Muscle layer of colon (tissue), 2 donors: Measurements from ENCODE around the gene PNCK.
"Not testable (repeated sequence)": the region's sequence is repeated elsewhere in the genome, so short reads cannot be mapped to it uniquely, and the experiment has no call there.

Experiments
- H3K27ac ChIP-seq: one replicate; pipeline ENCODE4 v1.7.0; 2013; ENCODE audit warnings: low read depth, mild to moderate bottlenecking, low read length, moderate library complexity
- H3K27me3 ChIP-seq, 2 donors: one replicate each; pipeline ENCODE4 v1.7.0; 2013; ENCODE audit warnings: low read length in 2 of 2, mild to moderate bottlenecking in 2 of 2; ENCODE audit not compliant: insufficient read depth in 2 of 2, control insufficient read depth in 1 of 2
- H3K36me3 ChIP-seq: one replicate; pipeline ENCODE4 v1.7.0; 2013; ENCODE audit warnings: mild to moderate bottlenecking, low read length; ENCODE audit not compliant: insufficient read depth
- H3K4me1 ChIP-seq: one replicate; pipeline ENCODE4 v1.7.0; 2013; ENCODE audit warnings: mild to moderate bottlenecking, low read length; ENCODE audit not compliant: insufficient read depth
- H3K4me3 ChIP-seq, 2 donors: one replicate each; pipeline ENCODE4 v1.7.0; 2013; ENCODE audit warnings: low read length in 2 of 2, low read depth in 1 of 2, mild to moderate bottlenecking in 1 of 2, moderate library complexity in 1 of 2
- H3K9ac ChIP-seq: one replicate; pipeline ENCODE4 v1.7.0; 2013; ENCODE audit warnings: low read length
- H3K9me3 ChIP-seq: one replicate; pipeline ENCODE4 v1.7.0; 2013; ENCODE audit warnings: mild to moderate bottlenecking, low read length
- donor health status: abdominal sarcoma.
- donor health status: Adenocarcinoma of cecum.

Gene PNCK

DNA sequence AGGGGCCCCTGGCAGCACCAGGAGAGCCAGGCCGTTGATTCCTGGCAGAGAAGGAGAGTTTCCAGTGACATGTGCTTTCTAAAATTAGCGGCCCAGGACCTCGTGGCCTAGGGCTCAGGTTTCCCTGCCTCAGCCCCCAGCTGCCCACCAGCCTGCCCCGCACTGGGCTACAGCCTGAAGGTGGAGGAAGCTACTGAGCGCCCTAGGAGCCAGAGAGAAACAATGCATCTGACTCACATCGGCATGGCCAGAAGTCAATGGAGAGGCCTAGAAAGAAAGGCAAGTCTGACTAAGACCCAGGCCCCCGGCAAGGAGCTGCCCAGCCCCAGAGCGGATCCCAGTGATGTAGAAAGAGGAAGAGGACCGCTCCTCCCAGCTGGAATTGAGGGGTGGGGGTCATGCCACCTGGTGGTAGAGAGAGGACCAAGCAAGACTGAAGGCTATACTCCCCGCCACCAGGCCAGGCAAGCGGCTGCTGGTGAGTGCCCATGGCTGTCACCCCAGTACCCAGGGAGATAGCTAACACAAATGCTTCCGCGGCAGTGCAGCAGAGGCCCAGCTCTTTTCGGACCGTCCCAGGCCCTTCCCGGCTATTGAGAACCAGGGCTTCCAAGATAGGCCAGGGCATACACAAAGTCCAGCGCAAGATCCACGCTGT is 31.9 kb upstream of the PNCK start:
- not testable (repeated sequence) for H3K27ac ChIP-seq, H3K36me3 ChIP-seq

GRCh38 chrX:153704631-153705402 is 31.2 kb upstream of the PNCK start:
- H3K9ac ChIP-seq, H3K27me3 ChIP-seq, H3K4me3 ChIP-seq, H3K36me3 ChIP-seq, H3K9me3 ChIP-seq, H3K27ac ChIP-seq: not testable (repeated sequence)
- H3K4me1 ChIP-seq: peaks cover 18% of the 10 kb centered on the region

More for the DNA sequence above, 31.9 kb upstream of the PNCK start:
- H3K9me3 ChIP-seq, H3K27me3 ChIP-seq, H3K4me3 ChIP-seq, H3K9ac ChIP-seq: not testable (repeated sequence)
- H3K4me1 ChIP-seq: peaks cover 15% of the 10 kb centered on the region

DNA sequence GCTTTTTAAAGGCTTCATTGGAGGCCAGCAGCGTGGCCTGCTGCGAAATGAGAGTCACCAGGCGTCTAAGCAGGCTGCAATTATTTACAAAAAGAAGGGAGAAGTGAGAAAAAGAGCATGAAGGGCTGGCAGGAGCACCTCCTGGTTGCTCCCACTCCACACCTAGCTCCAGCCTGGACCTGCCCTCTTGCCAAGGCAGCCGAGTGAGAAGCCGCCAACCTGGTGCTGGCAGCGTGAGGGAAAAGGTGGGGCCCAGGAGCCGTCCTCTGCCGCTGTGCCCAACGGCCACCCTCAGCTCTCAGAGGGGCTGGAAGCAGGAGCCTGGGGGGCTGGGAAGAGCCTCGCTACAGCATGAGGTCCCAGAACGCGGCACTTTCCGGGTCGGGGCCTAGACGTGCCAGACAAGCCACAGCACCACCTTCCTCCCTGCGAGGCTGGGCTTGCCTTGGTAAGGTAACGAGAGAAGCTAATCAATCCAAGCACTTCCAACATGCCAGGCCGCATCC is 30.5 kb upstream of the PNCK start:
- Histone ChIP-seq H3K9me3 (no peaks in the 10 kb centered on the region), H3K27ac (peak overlapping the region; percentile 44), H3K36me3 (no peaks in the 10 kb centered on the region), H3K4me1 (peaks cover 18% of the 10 kb centered on the region), H3K9ac (no peak overlapping the region), H3K27me3 (no peaks in the 10 kb centered on the region), H3K4me3 (no peak overlapping the region)

GRCh38 chrX:153703036-153703370 is 29.4 kb upstream of the PNCK start:
- Histone ChIP-seq H3K36me3 (no peaks in the 10 kb centered on the region), H3K4me1 (peaks cover 12% of the 10 kb centered on the region), H3K27me3 (no peaks in the 10 kb centered on the region), H3K27ac (peak overlapping the region; percentile 50), H3K4me3 (no peak overlapping the region), H3K9ac (no peak overlapping the region), H3K9me3 (no peaks in the 10 kb centered on the region)

- Histone ChIP-seq H3K4me3 (no peak overlapping the region), H3K9ac (no peak overlapping the region), H3K4me1 (peaks cover 8% of the 10 kb centered on the region), H3K27me3 (no peaks in the 10 kb centered on the region), H3K27ac (peak overlapping the region; percentile 50), H3K36me3 (no peaks in the 10 kb centered on the region), H3K9me3 (no peaks in the 10 kb centered on the region)
These were observed 28.9 kb upstream of the PNCK start for GRCh38 chrX:153702336-153703035.

DNA sequence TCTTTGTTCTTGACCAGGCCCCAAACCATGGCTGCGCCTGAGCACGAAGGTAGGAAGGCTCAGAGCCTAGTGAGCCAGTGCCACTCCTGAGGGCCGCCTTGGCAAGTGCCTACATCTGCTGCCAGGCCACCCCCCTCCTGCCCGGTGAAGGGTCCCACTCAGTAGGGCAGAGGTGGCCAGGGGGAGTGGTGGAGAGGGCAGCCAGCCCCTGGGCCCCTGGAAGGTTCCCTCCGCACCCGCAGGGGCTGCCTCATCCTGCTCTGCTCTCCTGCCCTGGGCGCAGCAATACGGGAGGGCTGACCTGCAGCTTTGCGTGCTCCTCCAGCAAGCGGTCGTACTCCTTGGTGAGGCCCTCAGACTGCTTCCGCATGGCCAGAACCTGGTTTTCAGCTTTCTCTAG is 28.1 kb upstream of the PNCK start:
- Histone ChIP-seq H3K9ac (no peak overlapping the region), H3K36me3 (no peaks in the 10 kb centered on the region), H3K27me3 (no peaks in the 10 kb centered on the region), H3K9me3 (no peaks in the 10 kb centered on the region), H3K27ac (peak overlapping the region; percentile 0), H3K4me1 (peaks cover 8% of the 10 kb centered on the region), H3K4me3 (no peak overlapping the region)

DNA sequence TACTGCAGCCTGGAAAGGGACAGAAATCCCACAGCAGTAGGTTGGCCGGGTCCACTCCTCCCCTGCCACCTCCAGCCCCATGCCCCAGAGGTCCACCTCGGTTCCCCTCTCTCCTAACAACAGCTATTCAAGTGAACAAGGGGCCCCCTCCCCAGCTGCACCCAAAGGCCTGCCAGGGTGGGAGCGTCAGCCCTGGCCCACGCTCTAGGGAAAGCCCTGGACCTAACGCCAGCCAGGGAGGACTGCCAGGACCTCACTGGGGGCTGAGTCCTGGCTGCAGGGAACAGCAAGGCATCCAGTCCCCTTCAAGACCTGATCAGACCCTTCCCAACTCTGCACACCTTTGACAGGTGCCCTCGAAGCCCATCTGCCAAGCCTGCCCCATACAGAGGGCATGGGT is 27.4 kb upstream of the PNCK start:
- Histone ChIP-seq H3K4me1 (peaks cover 8% of the 10 kb centered on the region), H3K9ac (no peak overlapping the region), H3K27ac (peak overlapping the region; percentile 3), H3K36me3 (no peaks in the 10 kb centered on the region), H3K27me3 (no peaks in the 10 kb centered on the region), H3K9me3 (no peaks in the 10 kb centered on the region), H3K4me3 (no peak overlapping the region)

DNA sequence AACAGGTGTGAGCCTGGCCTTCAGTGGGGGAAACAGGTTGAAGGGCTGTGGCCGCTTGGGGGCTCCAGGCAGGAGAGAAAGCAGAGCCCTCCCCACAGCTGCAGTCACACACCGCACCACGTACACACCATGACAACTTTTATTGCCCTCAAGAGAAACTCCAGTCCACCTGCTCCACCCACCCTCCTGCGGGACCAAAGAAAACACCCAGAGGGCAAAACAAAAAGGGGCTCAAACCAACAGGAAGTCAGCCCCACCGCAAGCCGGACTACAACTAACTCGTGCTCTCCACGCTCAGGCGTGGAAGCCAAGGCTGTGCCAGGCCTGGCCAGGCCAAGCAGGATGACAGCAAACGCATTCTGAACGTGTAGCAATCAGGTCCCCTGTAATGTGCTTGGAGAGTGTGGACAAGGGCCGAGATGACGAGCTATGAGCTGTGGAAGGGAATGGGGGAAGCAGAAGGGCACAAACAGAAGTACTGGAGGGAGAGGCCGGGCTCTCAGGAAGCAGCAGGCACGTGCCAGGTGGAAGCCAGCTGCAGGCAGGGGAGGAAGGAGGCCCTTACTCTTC is 26.8 kb upstream of the PNCK start:
- Histone ChIP-seq H3K27ac (peak overlapping the region; percentile 3), H3K4me1 (peaks cover 8% of the 10 kb centered on the region), H3K4me3 (no peak overlapping the region), H3K9ac (no peak overlapping the region), H3K27me3 (no peaks in the 10 kb centered on the region), H3K36me3 (no peaks in the 10 kb centered on the region), H3K9me3 (no peaks in the 10 kb centered on the region)

DNA sequence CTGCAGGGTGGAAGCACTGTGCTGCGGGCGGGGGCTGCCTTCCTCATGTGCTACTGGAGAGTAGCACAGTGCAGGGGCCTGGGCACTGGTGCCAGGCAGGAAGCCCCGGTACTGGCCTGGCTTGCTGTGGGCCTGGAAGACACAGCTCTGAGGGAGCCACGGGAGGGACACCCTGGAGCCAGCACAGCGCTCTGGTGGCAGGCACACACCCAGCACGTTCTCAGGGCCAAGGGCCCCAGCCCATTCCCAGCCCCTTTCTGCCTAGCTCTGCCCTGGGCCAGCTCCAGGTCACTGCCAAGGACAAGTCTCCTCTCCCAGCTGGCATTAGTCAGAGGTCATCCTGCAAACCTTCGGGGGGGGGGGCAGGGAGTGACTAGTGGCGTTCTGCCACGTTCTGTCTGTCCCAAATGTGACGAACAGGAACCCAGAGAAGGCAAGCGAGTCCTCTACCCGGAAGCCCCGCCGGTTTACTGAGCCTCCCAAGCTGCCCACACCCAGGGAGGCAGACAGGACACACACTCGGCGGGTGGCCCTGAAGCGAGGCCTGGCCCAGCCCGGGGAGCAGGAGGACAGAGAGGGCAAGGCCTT is 26.3 kb upstream of the PNCK start:
- H3K27me3 ChIP-seq, H3K4me1 ChIP-seq, H3K9ac ChIP-seq, H3K36me3 ChIP-seq, H3K9me3 ChIP-seq, H3K4me3 ChIP-seq: not testable (repeated sequence)
- peak overlapping the region; percentile 3 for H3K27ac ChIP-seq

GRCh38 chrX:153699210-153699783 is 25.7 kb upstream of the PNCK start:
- H3K36me3 ChIP-seq, H3K4me3 ChIP-seq, H3K27me3 ChIP-seq, H3K4me1 ChIP-seq, H3K9me3 ChIP-seq, H3K27ac ChIP-seq, H3K9ac ChIP-seq: not testable (repeated sequence)
